Kidney epithelial cell (primary cell): ENCODE measurements around the gene CHST11. TPM values are rescaled to one million over a fixed set of nuclear protein-coding genes. Genes with fewer than 3 reads are reported as not detected.
A peak's percentile ranks its signal among the peaks of the same experiment; 100 is the strongest.

Experiments used
- DNase-seq: peaks from one replicate; pipeline ENCODE4 v3.0.0-alpha.2; 2010; ENCODE audit warnings: low read depth
- H3K27me3 ChIP-seq: 2 replicates; pipeline ENCODE4 v1.6.0; 2011; ENCODE audit warnings: low read length; ENCODE audit not compliant: control insufficient read depth, insufficient read depth
- H3K36me3 ChIP-seq: 2 replicates; pipeline ENCODE4 v1.5.1; 2011; ENCODE audit warnings: low read length; ENCODE audit not compliant: control insufficient read depth, insufficient read depth
- H3K4me3 ChIP-seq: 2 replicates; pipeline ENCODE4 v1.5.1; 2011; ENCODE audit warnings: low read depth, mild to moderate bottlenecking, control low read depth, low read length
- CTCF ChIP-seq: IDR thresholded peaks from 2 replicates; pipeline ENCODE4 v1.5.1; 2011; ENCODE audit warnings: mild to moderate bottlenecking, moderate library complexity, low read length, control low read depth, inconsistent platforms; ENCODE audit not compliant: insufficient read depth, poor library complexity, severe bottlenecking
- total RNA-seq: library from RNA; depleted of rRNA; stranded (reverse); fragments of >200 nt; gene quantifications from 2 replicates; pipeline ENCODE4 v1.2.3, GENCODE V29; 2015

Gene CHST11
- total RNA-seq, 1 donor from 2014 or later = 32.6 TPM

- no peaks in the 10 kb centered on the region for H3K36me3 ChIP-seq
- no peak overlapping the region for H3K4me3 ChIP-seq
- peak; percentile 85 for DNase-seq
- TF ChIP-seq CTCF = no peak
- H3K27me3 ChIP-seq = no peaks in the 10 kb centered on the region
These were observed 229.4 kb downstream of the CHST11 start for GRCh38 chr12:104686196-104686595.

GRCh38 chr12:104687823-104688573 lies 231.2 kb downstream of the CHST11 start:
- DNase-seq = no peak
- no peak overlapping the region for H3K4me3 ChIP-seq
- TF ChIP-seq CTCF = no peak
- H3K27me3 ChIP-seq = no peaks in the 10 kb centered on the region
- H3K36me3 ChIP-seq = no peaks in the 10 kb centered on the region

- no peak for TF ChIP-seq CTCF
- no peak for DNase-seq
- Histone ChIP-seq H3K27me3 (no peaks in the 10 kb centered on the region), H3K4me3 (no peak overlapping the region), H3K36me3 (no peaks in the 10 kb centered on the region)
These were observed 232.9 kb downstream of the CHST11 start for GRCh38 chr12:104689635-104690034.

GRCh38 chr12:104691721-104692556 lies 235.2 kb downstream of the CHST11 start:
- no peak for DNase-seq
- TF ChIP-seq CTCF = no peak
- no peaks in the 10 kb centered on the region for H3K27me3 ChIP-seq

GRCh38 chr12:104692557-104693218 lies 235.9 kb downstream of the CHST11 start:
- no peak for TF ChIP-seq CTCF
- no peak overlapping the region for H3K4me3 ChIP-seq
- no peak for DNase-seq

More at GRCh38 chr12:104691721-104692556, 235.2 kb downstream of the CHST11 start:
- no peak overlapping the region for H3K4me3 ChIP-seq
- H3K36me3 ChIP-seq = peaks cover 2% of the 10 kb centered on the region

More at GRCh38 chr12:104692557-104693218, 235.9 kb downstream of the CHST11 start:
- Histone ChIP-seq H3K27me3 (no peaks in the 10 kb centered on the region), H3K36me3 (peaks cover 2% of the 10 kb centered on the region)
